Suprapubic skin (tissue), 4 donors: Measurements from ENCODE around the gene GRAMD4.

Experiments used
- EP300 ChIP-seq: sonication (generic); formaldehyde crosslinking; IDR thresholded peaks from one replicate; pipeline ENCODE4 v1.6.1; 2017; ENCODE audit warnings: antibody characterized with exemption
- POLR2A ChIP-seq, 2 donors: fragments of 450-650 bp; IDR thresholded peaks; one replicate each; pipeline ENCODE4 v1.6.1; 2017; ENCODE audit warnings: antibody characterized with exemption in 2 of 2, mild to moderate bottlenecking in 2 of 2, moderate library complexity in 2 of 2
- POLR2AphosphoS5 ChIP-seq, 3 donors: sonication (generic); formaldehyde crosslinking; IDR thresholded peaks; one replicate each; pipeline ENCODE4 v1.6.1; 2017; ENCODE audit warnings: antibody characterized with exemption in 3 of 3
- TF ChIP-seq, protein P1 (sequence below), 2 donors: fragments of 200-600 bp in 1 of 2; fragments of 450-650 bp in 1 of 2; sonication (generic) in 1 of 2; IDR thresholded peaks; one replicate each; pipeline ENCODE4 v1.5.1; 2016 to 2019; ENCODE audit warnings: antibody characterized with exemption in 2 of 2, mild to moderate bottlenecking in 1 of 2, moderate library complexity in 1 of 2

DNA sequence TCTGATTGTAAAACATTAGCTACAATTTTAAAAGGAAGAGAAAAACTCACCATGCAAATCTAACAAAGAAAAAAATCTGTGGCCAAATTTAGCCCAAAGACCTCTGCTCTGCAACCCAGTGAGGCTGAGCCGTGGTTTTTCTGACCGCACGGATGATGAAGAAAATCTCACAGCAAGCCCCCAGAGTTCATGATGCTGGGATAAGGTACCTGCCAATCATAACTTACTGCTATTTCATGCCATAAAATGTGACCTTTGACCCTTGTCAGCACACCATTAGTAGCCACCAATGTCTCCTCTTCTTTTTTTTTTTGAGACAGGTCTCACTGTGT lies 106.8 kb downstream of the GRAMD4 start:
- no peak for TF ChIP-seq EP300
- no peak for TF ChIP-seq POLR2A (IDR thresholded peaks at IDR 0.05)
- TF ChIP-seq, protein P1, sequence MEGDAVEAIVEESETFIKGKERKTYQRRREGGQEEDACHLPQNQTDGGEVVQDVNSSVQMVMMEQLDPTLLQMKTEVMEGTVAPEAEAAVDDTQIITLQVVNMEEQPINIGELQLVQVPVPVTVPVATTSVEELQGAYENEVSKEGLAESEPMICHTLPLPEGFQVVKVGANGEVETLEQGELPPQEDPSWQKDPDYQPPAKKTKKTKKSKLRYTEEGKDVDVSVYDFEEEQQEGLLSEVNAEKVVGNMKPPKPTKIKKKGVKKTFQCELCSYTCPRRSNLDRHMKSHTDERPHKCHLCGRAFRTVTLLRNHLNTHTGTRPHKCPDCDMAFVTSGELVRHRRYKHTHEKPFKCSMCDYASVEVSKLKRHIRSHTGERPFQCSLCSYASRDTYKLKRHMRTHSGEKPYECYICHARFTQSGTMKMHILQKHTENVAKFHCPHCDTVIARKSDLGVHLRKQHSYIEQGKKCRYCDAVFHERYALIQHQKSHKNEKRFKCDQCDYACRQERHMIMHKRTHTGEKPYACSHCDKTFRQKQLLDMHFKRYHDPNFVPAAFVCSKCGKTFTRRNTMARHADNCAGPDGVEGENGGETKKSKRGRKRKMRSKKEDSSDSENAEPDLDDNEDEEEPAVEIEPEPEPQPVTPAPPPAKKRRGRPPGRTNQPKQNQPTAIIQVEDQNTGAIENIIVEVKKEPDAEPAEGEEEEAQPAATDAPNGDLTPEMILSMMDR (IDR thresholded peaks at IDR 0.05): no peak
- no peak for TF ChIP-seq POLR2AphosphoS5 (IDR thresholded peaks at IDR 0.05)
